ENCODE data around the gene CADM2.

DNA sequence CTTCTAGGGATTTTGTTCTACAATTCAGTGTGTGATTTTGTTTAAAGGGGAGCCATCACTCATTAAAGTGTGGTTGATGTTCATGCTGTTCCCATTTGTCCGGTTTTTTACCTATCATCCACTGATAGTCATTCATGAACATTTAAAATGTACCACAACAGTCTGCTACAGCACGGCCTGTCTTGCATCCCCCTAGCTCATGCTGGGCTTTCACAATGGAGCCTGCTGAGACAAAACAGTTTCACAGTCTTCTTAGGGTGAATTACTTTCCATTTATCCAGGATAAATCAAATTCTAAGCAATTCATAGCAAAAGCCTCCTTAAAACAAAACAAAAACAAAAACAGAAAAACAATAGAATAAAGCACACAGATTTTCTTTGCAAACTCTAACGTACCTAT lies 627.2 kb downstream of the CADM2 start:
- TF ChIP-seq, protein P1, sequence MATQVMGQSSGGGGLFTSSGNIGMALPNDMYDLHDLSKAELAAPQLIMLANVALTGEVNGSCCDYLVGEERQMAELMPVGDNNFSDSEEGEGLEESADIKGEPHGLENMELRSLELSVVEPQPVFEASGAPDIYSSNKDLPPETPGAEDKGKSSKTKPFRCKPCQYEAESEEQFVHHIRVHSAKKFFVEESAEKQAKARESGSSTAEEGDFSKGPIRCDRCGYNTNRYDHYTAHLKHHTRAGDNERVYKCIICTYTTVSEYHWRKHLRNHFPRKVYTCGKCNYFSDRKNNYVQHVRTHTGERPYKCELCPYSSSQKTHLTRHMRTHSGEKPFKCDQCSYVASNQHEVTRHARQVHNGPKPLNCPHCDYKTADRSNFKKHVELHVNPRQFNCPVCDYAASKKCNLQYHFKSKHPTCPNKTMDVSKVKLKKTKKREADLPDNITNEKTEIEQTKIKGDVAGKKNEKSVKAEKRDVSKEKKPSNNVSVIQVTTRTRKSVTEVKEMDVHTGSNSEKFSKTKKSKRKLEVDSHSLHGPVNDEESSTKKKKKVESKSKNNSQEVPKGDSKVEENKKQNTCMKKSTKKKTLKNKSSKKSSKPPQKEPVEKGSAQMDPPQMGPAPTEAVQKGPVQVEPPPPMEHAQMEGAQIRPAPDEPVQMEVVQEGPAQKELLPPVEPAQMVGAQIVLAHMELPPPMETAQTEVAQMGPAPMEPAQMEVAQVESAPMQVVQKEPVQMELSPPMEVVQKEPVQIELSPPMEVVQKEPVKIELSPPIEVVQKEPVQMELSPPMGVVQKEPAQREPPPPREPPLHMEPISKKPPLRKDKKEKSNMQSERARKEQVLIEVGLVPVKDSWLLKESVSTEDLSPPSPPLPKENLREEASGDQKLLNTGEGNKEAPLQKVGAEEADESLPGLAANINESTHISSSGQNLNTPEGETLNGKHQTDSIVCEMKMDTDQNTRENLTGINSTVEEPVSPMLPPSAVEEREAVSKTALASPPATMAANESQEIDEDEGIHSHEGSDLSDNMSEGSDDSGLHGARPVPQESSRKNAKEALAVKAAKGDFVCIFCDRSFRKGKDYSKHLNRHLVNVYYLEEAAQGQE (IDR thresholded peaks at IDR 0.05; ENCODE audit: borderline replicate concordance): no peak
- no peak for TF ChIP-seq EP300 (conservative IDR thresholded peaks at IDR 0.05; ENCODE audit: poor library complexity, severe bottlenecking)
- TF ChIP-seq, protein P2, sequence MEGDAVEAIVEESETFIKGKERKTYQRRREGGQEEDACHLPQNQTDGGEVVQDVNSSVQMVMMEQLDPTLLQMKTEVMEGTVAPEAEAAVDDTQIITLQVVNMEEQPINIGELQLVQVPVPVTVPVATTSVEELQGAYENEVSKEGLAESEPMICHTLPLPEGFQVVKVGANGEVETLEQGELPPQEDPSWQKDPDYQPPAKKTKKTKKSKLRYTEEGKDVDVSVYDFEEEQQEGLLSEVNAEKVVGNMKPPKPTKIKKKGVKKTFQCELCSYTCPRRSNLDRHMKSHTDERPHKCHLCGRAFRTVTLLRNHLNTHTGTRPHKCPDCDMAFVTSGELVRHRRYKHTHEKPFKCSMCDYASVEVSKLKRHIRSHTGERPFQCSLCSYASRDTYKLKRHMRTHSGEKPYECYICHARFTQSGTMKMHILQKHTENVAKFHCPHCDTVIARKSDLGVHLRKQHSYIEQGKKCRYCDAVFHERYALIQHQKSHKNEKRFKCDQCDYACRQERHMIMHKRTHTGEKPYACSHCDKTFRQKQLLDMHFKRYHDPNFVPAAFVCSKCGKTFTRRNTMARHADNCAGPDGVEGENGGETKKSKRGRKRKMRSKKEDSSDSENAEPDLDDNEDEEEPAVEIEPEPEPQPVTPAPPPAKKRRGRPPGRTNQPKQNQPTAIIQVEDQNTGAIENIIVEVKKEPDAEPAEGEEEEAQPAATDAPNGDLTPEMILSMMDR (IDR thresholded peaks at IDR 0.05; ENCODE audit: poor library complexity, severe bottlenecking): no peak
- no peak for TF ChIP-seq TAF1 (IDR thresholded peaks at IDR 0.05; ENCODE audit: low read depth)

Data from neural cell (in vitro differentiated cells).